HL-60 (cell line): ENCODE measurements around the gene SLC29A3.

Experiments
- DNase-seq, 2 experiments: peaks; one replicate each; pipeline ENCODE4 v3.0.0-alpha.2; 2010 to 2020; ENCODE audit warnings: low read depth in 1 of 2, low spot score in 1 of 2
- H3K27ac ChIP-seq: fragments of 250-450 bp; sonication (Bioruptor Pico); replicated peaks from 2 replicates; pipeline ENCODE4 v1.5.1; 2020; ENCODE audit warnings: mild to moderate bottlenecking, moderate library complexity
- H3K27me3 ChIP-seq: fragments of 250-450 bp; sonication (Bioruptor Pico); 2 replicates; pipeline ENCODE4 v1.5.1; 2021; ENCODE audit warnings: mild to moderate bottlenecking, moderate library complexity; ENCODE audit not compliant: insufficient read depth, poor library complexity, severe bottlenecking
- H3K4me3 ChIP-seq: replicated peaks from 2 replicates; pipeline ENCODE4 v1.5.1; 2011; ENCODE audit warnings: mild to moderate bottlenecking, control low read depth, low read length; ENCODE audit not compliant: insufficient read depth
- CTCF ChIP-seq: IDR thresholded peaks from one replicate; pipeline ENCODE4 v1.5.1; 2011; ENCODE audit warnings: low read length, control low read depth, inconsistent platforms; ENCODE audit not compliant: insufficient read depth
- GABPA ChIP-seq: IDR thresholded peaks from 2 replicates; pipeline ENCODE4 v1.6.1; 2012; ENCODE audit warnings: low read depth
- POLR2AphosphoS5 ChIP-seq: IDR thresholded peaks from 2 replicates; pipeline ENCODE4 v1.6.1; 2012; ENCODE audit warnings: low read depth
- REST ChIP-seq: IDR thresholded peaks from 2 replicates; pipeline ENCODE4 v1.6.1; 2012; ENCODE audit warnings: low read depth; ENCODE audit not compliant: insufficient replicate concordance
- SPI1 ChIP-seq: IDR thresholded peaks from 2 replicates; pipeline ENCODE4 v1.6.1; 2012; ENCODE audit warnings: low read depth, mild to moderate bottlenecking, borderline replicate concordance

The SLC29A3 gene

DNA sequence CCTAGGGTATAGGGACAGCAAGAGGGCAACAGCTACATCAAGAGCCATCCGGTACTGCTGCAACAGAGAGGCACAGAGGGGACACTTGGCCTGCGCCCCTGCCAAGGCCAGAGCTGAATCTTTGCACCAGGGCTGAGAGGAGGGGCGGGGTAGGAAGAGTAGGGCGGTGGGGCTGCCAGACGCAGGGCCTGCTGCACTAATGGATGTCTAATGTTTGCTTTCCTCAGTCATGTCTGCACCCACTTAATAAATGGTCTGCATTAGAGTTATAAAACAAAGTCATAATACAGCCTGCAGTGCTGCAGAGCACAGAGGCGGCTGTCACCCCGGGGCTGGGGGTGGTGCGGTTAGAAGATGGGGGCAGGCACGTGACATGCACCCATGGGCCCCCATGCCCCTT, 42.2 kb upstream of the SLC29A3 start:
- no peak for TF ChIP-seq GABPA
- no peak for TF ChIP-seq SPI1
- no peak for TF ChIP-seq POLR2AphosphoS5
- TF ChIP-seq REST: no peak
- TF ChIP-seq CTCF: no peak
- no peaks in the 10 kb centered on the region for H3K27me3 ChIP-seq
- H3K27ac ChIP-seq: no peak overlapping the region
- no peak for DNase-seq
- H3K4me3 ChIP-seq: no peak overlapping the region

DNA sequence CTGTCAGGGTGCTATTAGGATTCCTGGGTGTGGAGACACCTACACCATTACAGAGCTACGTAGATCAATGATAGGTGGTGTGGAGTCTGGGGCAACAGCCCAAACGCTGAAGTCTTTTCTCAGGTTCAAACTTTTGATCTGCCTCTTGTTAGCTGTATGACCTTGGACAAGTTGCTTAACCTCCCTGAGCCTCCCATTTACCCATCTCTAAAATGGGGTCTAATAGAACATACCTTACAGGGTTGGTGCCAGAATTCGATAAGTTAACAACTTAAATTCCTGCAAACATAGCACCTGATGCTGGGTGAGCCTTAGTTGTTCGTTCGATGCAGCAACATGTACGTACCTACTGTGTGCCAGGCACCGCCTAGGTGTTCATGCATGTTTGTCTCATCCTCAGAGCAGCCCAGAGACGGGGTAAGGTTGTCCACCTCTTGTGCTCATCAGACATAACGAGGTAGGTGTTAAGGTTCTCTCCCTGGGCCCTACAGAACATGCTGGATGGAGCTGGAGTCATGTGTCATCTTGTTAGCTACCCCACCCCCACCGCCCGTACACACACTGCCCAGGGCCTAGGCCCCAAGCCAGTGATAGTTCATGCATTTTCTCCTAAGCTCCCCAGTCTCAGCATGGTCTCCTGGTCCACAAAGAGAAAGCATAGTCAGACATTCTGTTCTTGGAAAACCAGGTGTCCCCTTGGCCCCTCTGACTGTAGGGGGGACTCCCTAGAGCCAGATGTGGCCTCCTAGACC, 41.0 kb upstream of the SLC29A3 start:
- no peak for DNase-seq
- Histone ChIP-seq H3K27me3 (no peaks in the 10 kb centered on the region), H3K27ac (no peak overlapping the region), H3K4me3 (no peak overlapping the region)
- TF ChIP-seq REST (no peak), POLR2AphosphoS5 (no peak), CTCF (no peak), GABPA (no peak), SPI1 (no peak)

GRCh38 chr10:71278691-71279588, 40.1 kb upstream of the SLC29A3 start:
- DNase-seq: no peak
- no peak overlapping the region for H3K27ac ChIP-seq
- no peak overlapping the region for H3K4me3 ChIP-seq
- TF ChIP-seq POLR2AphosphoS5 (no peak), REST (no peak), CTCF (no peak), GABPA (no peak), SPI1 (no peak)
- no peaks in the 10 kb centered on the region for H3K27me3 ChIP-seq
